T1000 (cell line): Measurements from ENCODE around the gene PLCB4.

Experiments
- DNase-seq: peaks from one replicate; lab custom pipeline; 2025; ENCODE audit warnings: mixed read lengths; lab: John Stamatoyannopoulos, UW

The PLCB4 gene

GRCh38 chr20:9402546-9402945 is 333.7 kb downstream of the PLCB4 start:
- no peak for DNase-seq

GRCh38 chr20:9403448-9403847 is 334.6 kb downstream of the PLCB4 start:
- DNase-seq: no peak

DNA sequence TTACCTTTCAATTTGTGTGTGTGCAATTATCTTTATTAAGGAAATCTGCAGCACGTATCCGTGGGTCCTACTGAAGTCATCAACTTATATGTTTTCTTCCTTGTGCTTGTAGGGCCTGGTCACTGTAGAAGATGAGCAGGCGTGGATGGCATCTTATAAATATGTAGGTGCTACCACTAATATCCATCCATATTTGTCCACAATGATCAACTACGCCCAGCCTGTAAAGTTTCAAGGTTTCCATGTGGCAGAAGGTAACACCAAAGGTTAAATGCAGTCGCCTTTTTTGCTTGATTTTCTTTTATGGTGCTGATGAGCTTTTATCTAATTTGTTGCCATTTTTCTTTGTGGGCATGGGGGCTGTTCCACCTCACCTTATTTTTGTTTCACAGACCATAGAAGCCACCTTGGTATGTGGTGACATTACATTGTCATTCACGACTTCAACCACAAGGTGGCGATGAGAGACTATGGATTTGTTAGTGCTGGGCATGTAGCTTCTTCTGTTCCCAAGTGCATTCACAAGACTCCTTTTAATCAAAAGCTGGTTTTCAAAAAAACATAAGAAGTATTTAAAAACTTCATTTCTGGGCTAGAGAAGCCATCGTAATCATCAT is 339.0 kb downstream of the PLCB4 start:
- peak; percentile 23 for DNase-seq

DNA sequence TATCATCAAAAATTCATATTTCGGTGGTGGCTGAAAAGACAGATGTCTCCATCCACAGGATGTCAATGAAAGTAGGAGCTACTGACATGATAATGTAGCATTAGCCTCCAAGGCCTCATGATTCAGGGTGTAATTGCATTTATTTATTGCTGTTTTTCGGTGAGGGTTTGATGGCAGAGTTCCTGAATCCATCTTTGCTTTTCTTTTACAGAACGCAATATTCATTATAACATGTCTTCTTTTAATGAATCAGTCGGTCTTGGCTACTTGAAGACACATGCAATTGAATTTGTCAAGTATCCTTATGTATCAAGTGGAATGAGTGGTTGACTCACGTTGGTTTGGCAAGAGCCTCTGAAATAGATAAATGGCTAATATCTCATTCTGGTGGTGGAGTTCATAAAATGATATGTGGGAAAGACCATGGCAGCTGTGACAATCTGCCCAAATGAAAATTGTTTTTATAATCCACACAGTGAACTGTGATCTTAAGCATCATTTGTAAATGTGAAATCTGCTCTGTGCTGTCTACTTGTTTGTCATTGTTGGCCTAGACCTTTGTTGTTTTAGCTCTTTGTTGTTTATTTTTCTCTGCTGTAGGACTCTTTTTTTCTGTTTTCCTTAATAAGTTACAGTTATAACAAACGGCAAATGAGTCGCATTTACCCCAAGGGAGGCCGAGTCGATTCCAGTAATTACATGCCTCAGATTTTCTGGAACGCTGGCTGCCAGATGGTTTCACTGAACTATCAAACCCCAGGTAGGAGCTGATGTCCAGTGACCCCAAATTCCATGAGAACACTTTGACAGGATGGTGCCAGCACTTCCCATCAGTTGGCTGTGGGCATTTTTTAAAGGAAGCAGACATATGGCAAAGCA is 339.8 kb downstream of the PLCB4 start:
- no peak for DNase-seq

- DNase-seq: no peak
Measured at GRCh38 chr20:9409352-9409751, 340.5 kb downstream of the PLCB4 start.

DNA sequence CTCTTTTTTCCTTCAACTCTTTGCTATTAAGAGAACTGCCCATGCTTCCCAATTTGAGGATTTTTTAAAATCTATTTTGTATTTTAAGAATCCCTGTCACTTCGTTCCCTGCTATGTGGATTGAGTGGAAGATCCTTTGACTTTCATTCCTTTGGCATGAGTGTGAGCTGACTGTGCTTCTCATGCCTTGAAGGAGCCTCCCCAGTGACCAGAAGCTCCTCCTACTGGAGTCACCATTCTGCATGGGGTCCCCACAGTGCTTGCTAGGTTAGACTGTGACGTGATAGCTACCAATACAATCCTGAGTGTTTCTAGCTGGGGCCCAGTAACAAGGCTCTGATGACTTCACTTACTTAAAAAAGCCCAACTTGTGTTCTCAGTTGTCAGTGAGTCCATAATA is 341.1 kb downstream of the PLCB4 start:
- peak; percentile 46 for DNase-seq

GRCh38 chr20:9411833-9412232 is 342.9 kb downstream of the PLCB4 start:
- no peak for DNase-seq

DNA sequence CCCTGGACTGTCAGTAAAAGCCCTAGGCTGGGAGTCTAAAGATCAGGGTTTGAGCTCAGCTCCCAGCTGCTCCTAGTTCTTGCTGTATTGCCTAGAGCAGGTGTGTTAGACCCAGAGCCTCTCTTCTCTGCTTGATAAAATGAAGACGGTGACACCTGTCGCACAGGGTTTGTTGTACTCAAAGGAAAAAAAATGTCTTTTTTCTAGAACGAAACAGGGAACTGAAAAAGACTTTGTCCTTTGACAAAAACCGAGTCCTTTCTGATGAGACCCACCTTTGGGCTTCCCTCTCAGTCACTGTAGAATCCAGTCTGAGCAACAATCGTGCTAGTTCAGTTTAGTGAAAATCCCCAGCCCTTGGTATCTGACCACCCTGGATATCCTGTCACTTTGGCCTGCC is 343.4 kb downstream of the PLCB4 start:
- no peak for DNase-seq

DNA sequence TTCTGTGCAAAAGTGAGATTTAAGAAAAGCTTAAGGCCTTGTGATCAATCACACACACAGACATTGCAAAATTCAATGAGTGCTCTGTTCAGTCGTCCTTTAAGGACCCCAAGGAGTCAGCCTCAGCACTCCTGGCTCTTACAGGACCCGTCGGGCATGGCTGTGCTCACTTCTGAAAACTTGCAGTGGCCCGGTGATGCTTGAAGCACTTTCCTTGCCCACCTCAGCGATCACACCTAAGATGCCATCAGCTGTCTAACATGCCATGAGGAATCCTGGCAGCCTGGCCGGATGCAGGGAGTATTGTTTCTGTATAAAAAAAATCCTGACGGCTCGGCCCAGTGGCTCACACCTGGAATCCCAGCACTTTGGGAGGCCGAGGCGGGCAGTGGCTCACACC is 344.1 kb downstream of the PLCB4 start:
- no peak for DNase-seq

- no peak for DNase-seq
Measured at GRCh38 chr20:9415426-9415825, 346.5 kb downstream of the PLCB4 start.

GRCh38 chr20:9416421-9416820 is 347.5 kb downstream of the PLCB4 start:
- DNase-seq: no peak

- DNase-seq: no peak
Measured at GRCh38 chr20:9417665-9418064, 348.8 kb downstream of the PLCB4 start.

DNA sequence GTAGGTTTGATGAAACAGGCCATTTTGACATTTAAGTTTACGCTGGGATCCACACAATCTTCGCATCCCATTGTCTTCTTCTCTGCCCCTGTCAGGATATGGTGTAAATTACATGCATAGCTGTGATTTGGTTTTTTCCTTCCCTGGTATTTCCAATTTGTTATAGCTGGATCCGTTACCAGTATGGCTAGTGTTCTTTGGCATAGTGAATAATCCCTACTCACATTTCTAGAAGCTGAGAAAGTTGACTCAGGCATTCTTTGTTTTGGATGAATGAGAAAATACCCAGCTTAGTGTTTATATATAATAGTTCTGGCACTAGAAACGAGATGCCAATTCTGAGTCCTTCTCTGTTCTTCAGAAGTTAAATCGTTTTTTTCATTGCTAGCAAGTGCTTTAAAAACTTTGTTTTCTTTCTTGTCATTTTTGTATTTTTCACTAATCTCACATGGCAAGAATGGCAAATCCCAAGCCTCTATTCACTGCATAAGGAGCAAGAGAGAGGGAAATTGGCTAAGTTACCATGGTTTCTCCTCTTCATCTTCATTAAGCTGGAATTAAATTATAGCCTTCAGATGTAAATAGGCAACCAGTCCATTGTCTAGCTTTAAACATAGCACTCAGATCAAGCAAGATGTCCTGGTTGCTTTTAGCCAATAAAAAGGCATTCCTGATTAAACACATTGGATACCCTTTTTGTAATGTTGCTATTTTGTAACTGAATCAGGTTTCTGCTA is 353.6 kb downstream of the PLCB4 start:
- DNase-seq: no peak

DNA sequence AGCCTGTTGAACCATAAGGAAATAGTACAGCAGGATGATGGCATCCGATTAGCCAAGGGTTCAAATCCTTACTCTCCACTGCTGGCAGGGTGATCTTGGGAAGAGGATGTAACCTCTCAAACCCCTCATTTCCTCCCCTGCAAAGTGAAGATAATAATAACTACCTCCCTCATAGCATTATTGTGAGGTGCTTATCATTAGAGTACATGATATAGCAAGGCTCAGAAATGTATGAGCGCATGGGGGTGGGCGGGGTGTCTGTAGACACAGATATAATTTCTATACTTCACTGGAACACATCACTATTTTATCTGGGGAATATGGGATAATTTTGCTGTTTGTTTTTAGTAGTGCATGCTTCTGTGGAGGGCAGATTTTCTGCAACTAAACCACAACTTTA is 355.7 kb downstream of the PLCB4 start:
- DNase-seq: no peak

DNA sequence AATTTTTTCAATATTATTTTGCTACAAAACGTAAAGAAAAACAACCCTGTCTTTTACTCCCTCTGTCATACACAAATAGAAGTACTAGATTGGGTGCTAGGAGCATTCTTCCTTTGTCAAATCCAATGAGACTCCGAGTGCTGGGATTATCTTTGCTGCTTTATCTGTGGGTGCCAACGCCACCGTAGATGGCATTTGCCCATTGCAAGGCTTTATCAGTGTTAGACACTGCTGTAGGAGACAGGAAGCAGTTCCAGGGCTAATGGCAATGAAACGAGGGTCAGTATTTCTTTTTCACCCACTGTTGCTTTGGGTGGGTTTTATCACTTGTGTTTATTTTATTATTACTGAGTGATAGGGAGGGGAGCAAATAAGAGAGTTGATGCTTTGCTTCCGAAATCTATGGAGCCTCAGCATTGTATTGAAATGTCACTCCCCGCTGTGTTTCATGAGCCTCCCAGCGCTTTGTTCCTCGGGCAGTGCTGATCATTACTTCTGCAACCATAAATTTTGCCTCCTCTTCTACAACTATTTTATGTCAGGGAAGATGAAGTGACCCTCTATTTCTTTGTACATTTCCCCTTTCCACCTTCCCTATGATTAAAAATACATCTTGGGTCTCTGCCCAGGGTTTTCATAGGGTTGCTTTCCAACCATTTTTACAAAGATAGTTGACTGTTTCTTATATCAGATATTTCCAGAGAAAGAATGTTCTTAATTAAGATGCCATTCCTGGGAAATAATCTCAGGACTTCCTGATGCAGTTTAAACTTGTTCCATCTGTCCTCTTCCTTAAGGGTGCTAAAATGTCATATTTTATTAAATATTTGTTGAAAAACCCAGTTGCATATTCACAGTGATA is 358.8 kb downstream of the PLCB4 start:
- DNase-seq: no peak

- DNase-seq: no peak
Measured at GRCh38 chr20:9428292-9428607, 359.4 kb downstream of the PLCB4 start.

GRCh38 chr20:9439806-9440205 is 370.9 kb downstream of the PLCB4 start:
- DNase-seq: no peak

- DNase-seq: no peak
Measured at GRCh38 chr20:9440892-9441291, 372.0 kb downstream of the PLCB4 start.

- no peak for DNase-seq
Measured at GRCh38 chr20:9441948-9442347, 373.1 kb downstream of the PLCB4 start.

- DNase-seq: no peak
Measured at GRCh38 chr20:9442858-9443257, 374.0 kb downstream of the PLCB4 start.

GRCh38 chr20:9444921-9445320 is 376.0 kb downstream of the PLCB4 start:
- no peak for DNase-seq

DNA sequence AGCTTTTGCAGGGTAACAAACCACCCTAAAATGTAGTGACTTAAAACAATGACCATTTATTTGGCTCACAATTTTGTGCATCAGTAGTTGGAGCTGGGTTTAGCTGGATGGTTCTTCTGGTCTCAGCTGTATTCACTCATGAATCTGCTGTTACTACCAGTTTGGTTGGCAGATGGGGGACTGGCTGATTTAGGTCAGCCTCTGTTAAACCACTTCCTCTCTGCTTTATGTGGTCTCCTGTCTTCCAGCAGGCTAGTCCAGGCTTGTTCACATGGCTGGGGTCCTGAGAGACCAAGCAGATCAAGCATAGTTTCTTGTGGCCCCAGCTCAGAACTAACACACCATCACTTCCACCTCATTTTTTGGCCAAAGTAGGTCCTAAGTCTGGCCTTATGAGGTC is 378.3 kb downstream of the PLCB4 start:
- no peak for DNase-seq
